ENCODE data around the gene DNLZ. TPM values are rescaled to one million over a fixed set of nuclear protein-coding genes. Genes with fewer than 3 reads are reported as not detected.
A peak's percentile ranks its signal among the peaks of the same experiment; 100 is the strongest.

Gene DNLZ
- total RNA-seq, 4 donors from 2014 or later, result 1.8 to 31.1 (median 19.7) TPM

DNA sequence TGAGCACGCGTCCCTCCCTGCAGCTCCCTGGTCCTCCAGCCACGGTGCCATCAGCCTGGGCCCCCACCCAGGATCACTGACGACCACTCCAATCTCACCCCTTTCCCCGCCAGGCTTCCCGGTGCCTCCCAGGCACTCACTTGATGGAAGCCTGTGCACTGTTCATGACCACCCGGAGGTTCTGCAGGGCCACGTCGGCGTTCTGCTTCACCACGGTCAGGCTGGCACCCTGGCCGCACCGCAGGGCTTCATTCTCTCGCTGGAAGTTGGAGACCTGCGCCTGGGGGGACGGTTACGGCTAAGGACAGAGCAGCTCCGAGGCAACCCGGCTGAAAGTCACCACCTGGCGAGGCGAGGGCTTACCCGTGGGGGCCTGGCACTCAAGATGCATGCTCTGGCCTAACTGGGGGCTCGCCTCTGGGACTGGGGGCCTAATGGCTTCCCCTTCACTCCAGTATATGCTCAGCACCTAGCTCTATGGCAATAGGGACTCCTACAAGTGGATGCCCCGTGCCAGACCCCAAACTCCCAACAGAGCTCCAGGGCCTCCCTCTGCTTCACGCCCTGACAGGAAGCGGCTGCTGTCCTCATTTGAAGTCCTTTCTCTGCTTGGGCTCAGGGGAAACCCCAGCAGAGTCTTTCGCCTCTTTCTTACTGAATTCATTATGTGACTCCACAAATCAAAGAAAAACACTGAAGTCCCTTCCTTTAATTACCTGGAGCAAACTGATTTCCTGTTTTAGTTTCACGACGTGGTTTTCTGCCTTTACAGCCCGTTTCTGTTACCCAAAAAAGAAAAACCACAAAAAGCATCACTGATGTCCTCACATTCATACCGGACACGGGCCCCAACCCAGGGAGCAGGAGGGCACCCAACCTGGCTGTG, 40.6 kb upstream of the DNLZ start:
- intact Hi-C loops (cut with DNase I), result no loop called here
- Histone ChIP-seq H3K4me3 (no peak overlapping the region), H3K27ac (peak overlapping the region in 2 of 4 donors; percentile 17 to 22), H3K4me1 (peaks cover 17 to 51% (median 17%) of the 10 kb centered on the region in 3 donors), H3K27me3 (no peaks in the 10 kb centered on the region), H3K9me3 (no peaks in the 10 kb centered on the region), H3K36me3 (peaks cover 9 to 66% (median 15%) of the 10 kb centered on the region in 3 donors)
- WGBS, 2 donors, result 39 to 77% methylated on average over 10 to 12 of the region's 32 CpGs
- no peak for TF ChIP-seq POLR2A (IDR thresholded peaks at IDR 0.05)
- TF ChIP-seq, protein P1, sequence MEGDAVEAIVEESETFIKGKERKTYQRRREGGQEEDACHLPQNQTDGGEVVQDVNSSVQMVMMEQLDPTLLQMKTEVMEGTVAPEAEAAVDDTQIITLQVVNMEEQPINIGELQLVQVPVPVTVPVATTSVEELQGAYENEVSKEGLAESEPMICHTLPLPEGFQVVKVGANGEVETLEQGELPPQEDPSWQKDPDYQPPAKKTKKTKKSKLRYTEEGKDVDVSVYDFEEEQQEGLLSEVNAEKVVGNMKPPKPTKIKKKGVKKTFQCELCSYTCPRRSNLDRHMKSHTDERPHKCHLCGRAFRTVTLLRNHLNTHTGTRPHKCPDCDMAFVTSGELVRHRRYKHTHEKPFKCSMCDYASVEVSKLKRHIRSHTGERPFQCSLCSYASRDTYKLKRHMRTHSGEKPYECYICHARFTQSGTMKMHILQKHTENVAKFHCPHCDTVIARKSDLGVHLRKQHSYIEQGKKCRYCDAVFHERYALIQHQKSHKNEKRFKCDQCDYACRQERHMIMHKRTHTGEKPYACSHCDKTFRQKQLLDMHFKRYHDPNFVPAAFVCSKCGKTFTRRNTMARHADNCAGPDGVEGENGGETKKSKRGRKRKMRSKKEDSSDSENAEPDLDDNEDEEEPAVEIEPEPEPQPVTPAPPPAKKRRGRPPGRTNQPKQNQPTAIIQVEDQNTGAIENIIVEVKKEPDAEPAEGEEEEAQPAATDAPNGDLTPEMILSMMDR (IDR thresholded peaks at IDR 0.05), result no peak
- DNase-seq, result no peak

DNA sequence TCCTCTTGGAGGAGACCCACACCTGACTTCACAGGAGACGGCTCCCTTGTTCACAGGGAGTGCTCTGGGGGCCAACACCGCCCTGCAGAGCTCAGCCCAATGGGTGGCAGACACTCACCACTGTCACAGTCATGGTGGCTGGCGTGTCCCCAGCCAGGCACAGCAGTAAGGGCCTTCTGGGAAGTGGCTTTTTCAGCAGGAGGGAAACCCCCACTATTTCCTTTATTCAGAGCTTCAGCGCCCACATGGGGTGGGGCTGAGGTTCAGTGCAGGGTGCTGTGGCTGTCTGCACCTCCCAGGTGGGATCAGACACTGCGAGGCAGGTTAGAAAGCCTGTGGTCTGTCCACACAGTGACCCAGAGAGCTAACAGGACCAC, 40.0 kb upstream of the DNLZ start:
- no peaks in the 10 kb centered on the region for H3K9me3 ChIP-seq
- H3K36me3 ChIP-seq, result peaks cover 9 to 66% (median 15%) of the 10 kb centered on the region in 3 donors
- H3K4me3 ChIP-seq, result no peak overlapping the region
- H3K27me3 ChIP-seq, result no peaks in the 10 kb centered on the region
- DNase-seq, result no peak
- intact Hi-C loops (cut with DNase I), result no loop called here
- H3K4me1 ChIP-seq, result peaks cover 16 to 51% (median 17%) of the 10 kb centered on the region in 3 donors
- 71 to 82% methylated on average over 1 to 3 of the region's 5 CpGs for WGBS, 2 donors
- no peak overlapping the region for H3K27ac ChIP-seq
- TF ChIP-seq POLR2A (IDR thresholded peaks at IDR 0.05), result no peak
- TF ChIP-seq, protein P1 (IDR thresholded peaks at IDR 0.05), result no peak

DNA sequence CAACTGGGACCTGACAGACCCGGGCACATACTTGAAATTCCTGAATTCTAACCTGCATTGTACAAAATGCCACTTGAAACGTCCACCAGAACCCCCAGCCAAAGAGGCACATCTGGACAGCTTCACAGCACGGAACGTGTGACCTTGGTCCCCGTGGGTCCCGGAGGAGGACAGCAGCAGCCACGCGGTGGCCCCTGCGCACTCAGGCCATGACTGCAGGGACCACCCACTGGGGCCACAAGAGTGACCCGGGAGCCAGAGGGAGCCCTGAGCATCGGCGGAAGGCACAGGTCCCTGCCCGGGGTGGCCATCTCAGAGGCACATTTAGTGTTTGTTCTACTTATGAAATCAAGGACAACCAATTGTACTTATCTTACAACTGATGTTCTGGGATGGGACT, 38.5 kb upstream of the DNLZ start:
- Histone ChIP-seq H3K27ac (no peak overlapping the region), H3K4me3 (no peak overlapping the region), H3K9me3 (no peaks in the 10 kb centered on the region), H3K27me3 (no peaks in the 10 kb centered on the region), H3K36me3 (peaks cover 6 to 67% (median 10%) of the 10 kb centered on the region in 3 donors), H3K4me1 (peaks cover 16 to 52% (median 18%) of the 10 kb centered on the region in 3 donors)
- 56 to 79% methylated on average over 1 to 6 of the region's 13 CpGs for WGBS, 2 donors
- TF ChIP-seq, protein P1 (IDR thresholded peaks at IDR 0.05), result no peak
- no peak for TF ChIP-seq POLR2A (IDR thresholded peaks at IDR 0.05)
- intact Hi-C loops (cut with DNase I), result no loop called here
- DNase-seq, result no peak

DNA sequence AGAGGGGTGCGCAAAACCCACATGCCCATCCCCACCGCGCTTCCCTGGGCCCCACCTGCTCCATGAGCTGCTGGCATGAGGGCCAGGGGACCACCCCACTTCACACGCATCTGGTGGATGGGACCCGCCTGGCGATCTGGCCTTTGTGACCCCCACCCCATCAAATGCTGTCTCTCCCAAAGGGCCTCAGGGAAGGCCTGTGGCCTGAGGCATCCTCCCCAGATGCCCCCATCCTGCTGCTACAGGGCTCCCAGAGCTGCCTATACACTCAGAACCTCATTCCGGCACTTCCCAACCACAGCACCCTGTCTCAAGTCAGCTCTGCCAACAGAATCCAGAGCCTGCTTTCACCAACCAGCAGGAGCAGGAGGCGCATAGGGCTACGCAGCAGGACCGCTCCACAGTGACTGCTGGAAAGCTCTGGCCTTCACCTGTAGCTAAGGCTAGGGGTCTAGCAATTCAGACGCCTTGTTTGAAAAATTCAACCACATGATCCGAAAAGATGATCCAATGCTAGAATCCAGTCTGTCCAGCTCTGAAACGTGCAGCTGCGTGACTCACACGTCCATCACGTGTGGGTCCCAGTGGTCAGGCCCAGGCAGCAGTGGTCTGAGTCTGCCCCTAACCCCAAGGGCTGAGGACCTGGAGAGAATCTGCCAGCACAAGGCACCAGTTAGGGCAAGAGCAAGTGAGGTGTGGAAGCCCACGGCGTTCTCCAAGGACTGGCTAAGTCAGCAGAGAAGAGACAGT, 37.8 kb upstream of the DNLZ start:
- intact Hi-C loops (cut with DNase I), result no loop called here
- Histone ChIP-seq H3K27me3 (no peaks in the 10 kb centered on the region), H3K4me1 (peaks cover 16 to 52% (median 18%) of the 10 kb centered on the region in 3 donors), H3K36me3 (peaks cover 0 to 67% (median 10%) of the 10 kb centered on the region in 3 donors), H3K4me3 (no peak overlapping the region), H3K27ac (no peak overlapping the region), H3K9me3 (no peaks in the 10 kb centered on the region)
- TF ChIP-seq, protein P1 (IDR thresholded peaks at IDR 0.05), result no peak
- TF ChIP-seq POLR2A (IDR thresholded peaks at IDR 0.05), result no peak
- DNase-seq, result no peak
- 88 to 89% methylated on average over 8 to 16 of the region's 18 CpGs for WGBS, 2 donors
